Myometrial cell (primary cell): Measurements from ENCODE around the gene TAS2R42. TPM values are rescaled to one million over a fixed set of nuclear protein-coding genes. Genes with fewer than 3 reads are reported as not detected.

Experiments used
- total RNA-seq: library from RNA; depleted of rRNA; stranded (reverse); fragments of >200 nt; gene quantifications from 2 replicates; pipeline ENCODE4 v1.2.3, GENCODE V29; 2015

The TAS2R42 gene
- not detected in 2 replicates for total RNA-seq

DNA sequence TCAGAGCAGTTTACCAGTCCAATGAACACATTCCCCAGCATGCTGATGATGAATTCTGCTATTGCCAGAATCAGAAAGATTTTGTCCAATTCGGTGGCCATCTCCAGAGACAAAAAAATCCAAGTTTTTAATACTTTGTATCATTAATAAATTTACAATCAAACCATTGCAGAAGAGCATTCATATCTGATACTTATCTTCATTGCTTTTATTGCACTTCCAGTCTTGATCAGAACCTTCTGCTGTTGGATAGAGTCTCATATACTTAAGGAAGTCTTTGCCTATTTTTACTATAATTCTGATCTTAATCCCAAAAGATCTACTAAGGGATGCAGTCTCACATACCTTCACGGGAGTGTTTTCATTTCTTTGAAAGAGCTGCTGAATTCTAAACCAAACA is at the start of gene TAS2R42:
TAS2R42 (minus strand) TSS at position 101 of the 400 bp plus-strand sequence; CDS start at position 101, 0 bp downstream.

GRCh38 chr12:11171145-11171968 is 15.4 kb downstream of the TAS2R42 start, which contains the start of gene SMIM10L1:
SMIM10L1 (plus strand) TSS chr12:11171194; CDS start chr12:11171357, 163 bp downstream.

Other genes starting within 250 kb of the TAS2R42 start
- 0.29 and 1.4 TPM in 2 replicates for gene TAS2R14, start 247.7 kb downstream of the TAS2R42 start, total RNA-seq
- gene TAS2R50, start 200.0 kb downstream of the TAS2R42 start, total RNA-seq = 0.53 TPM in 1 of 2 replicates, not detected in the other
- 0.35 TPM in 1 of 2 replicates, not detected in the other for gene TAS2R20, start 188.6 kb downstream of the TAS2R42 start, total RNA-seq
- not detected in 2 replicates for gene TAS2R19, start 164.3 kb downstream of the TAS2R42 start, total RNA-seq
- gene TAS2R31, start 155.5 kb downstream of the TAS2R42 start, total RNA-seq = 0.18 TPM in 1 of 2 replicates, not detected in the other
- 0.18 TPM in 1 of 2 replicates, not detected in the other for gene TAS2R46, start 124.6 kb downstream of the TAS2R42 start, total RNA-seq
- 0.35 TPM in 1 of 2 replicates, not detected in the other for gene TAS2R43, start 94.6 kb downstream of the TAS2R42 start, total RNA-seq
- not detected in 2 replicates for gene TAS2R30, start 52.3 kb downstream of the TAS2R42 start, total RNA-seq
- gene SMIM10L1, start 15.7 kb downstream of the TAS2R42 start, total RNA-seq = 8.1 and 9.6 TPM in 2 replicates
- not detected in 2 replicates for gene PRB3, start 82.8 kb upstream of the TAS2R42 start, total RNA-seq
- gene PRB4, start 123.5 kb upstream of the TAS2R42 start, total RNA-seq = not detected in 2 replicates
- gene PRB2, start 208.6 kb upstream of the TAS2R42 start, total RNA-seq = not detected in 2 replicates